GM10847 (cell line): ENCODE results near the gene DYSF.

Experiments used
- POLR2A ChIP-seq: IDR thresholded peaks from 2 replicates; pipeline ENCODE4 v1.6.1; 2011; ENCODE audit not compliant: insufficient read length; ENCODE audit errors: extremely low read depth

The DYSF gene

DNA sequence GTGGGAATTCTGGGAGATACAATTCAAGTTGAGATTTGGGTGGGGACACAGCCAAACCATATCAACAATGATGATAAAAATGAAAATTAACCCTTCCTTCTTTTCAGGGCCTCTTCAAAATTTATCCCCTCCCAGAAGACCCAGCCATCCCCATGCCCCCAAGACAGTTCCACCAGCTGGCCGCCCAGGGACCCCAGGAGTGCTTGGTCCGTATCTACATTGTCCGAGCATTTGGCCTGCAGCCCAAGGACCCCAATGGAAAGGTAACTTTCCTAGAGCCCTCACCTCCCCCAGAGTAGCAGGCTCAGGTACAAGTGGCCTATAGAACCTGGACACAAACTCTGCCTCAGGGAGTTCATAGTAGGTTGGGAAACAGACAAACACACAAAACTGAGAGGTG lies 205.4 kb downstream of the DYSF start:
- no peak for TF ChIP-seq POLR2A

DNA sequence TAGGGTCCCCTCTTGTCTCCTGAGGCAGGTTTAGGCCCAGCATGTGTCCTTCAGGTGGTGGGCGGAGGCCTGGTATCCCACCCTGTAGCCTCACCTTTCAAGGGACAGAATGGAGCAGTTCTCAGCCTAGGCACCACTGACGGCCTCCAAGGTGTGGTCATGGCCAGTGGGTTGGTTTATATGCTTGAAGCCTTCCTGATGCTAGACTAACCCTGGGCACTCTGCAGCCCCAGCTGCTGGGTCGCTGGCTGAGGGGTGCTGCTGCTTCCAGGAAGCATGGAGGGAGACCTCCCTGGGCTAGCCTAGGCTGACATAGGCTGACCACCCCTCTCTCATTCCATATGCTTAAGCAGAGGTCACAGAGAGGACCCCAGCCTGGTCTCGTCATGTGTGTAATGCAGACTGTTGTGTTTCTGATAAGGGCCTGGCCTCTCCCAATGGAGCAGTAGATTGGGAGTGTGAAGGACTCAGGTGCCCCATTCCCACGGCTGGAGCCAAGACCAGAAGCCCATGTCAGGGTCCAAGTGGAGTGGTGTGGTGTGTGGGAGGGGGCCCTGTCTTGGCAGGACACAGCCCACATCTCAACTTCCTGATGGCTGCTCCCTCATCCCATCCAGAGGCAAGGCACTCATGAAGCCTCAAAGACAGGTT lies 206.6 kb downstream of the DYSF start:
- no peak for TF ChIP-seq POLR2A

GRCh38 chr2:71661782-71662181 lies 208.4 kb downstream of the DYSF start:
- TF ChIP-seq POLR2A: no peak

DNA sequence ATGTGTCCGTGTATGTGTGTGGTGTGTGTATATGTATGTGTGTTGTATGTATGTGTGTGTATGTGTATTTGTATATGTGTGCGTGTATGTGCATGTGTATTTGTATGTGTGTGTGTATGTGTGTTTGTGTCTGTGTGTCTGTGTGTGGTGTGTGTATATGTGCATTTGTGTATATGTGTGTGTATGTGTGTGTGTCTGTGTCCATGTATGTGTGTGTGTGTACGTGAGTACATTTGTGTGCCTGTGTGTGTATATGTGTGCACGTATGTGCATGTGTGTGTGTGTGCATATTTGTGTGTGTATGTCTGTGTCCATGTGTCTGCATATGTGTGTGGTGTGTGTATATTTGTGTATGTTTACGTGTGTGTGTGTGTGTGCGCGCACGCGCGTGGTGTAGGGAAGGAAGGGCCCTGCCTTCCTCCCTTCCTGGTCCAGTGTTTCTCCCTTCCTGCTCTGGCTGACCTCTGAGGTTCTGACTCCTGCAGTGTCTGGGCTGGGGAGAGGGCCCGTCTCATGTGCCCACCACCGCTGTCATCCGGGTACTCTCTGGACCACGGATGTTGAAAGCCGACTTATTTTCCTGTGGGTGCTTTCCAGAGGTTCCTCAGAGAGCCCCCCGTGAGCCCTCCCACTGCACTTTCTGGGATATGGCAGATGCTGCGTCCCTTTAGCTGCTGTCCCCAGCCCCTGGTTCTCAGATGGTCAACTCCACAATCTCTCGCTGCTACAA lies 209.5 kb downstream of the DYSF start:
- no peak for TF ChIP-seq POLR2A

- TF ChIP-seq POLR2A: no peak
Observed at GRCh38 chr2:71664161-71664560, 210.8 kb downstream of the DYSF start.

DNA sequence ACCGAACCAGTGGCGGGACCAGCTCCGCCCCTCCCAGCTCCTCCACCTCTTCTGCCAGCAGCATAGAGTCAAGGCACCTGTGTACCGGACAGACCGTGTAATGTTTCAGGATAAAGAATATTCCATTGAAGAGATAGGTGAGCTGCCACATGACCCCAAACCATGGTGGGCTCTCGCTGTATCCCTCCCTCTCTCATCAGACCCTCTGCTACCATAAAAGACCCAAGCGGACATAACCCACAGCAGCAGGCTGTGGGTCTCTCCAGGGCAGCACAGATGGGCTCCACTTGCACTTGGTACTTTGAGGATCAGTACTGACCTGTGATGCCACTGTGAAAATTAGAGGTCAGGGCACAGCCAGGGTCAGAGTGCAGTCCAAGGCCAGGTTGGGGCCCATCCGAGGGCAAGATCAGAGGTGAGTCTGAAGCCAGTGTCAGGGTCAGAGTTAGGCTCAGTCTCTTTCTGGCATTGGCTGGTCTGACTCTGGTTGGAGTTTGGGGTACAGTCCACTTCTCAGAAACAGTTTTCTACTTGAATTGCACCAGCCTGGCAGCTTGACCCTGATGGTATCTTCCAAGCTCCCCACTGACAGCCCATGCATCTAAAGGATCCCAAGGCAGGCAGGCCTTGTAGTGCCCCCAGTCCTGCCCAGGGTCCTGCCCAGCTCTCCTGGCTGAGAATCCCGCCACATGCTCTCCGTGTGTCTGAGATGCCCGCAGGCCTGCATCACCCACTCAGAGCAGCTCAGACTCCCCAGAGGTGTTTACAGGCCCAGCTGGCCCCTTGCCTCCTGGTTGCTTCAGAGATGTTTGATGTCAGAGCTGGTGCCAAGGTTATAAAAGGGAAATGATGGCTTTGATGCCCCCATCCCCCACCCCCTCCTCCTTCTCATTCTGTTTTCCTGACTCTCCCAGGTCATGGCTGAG lies 212.1 kb downstream of the DYSF start:
- no peak for TF ChIP-seq POLR2A

DNA sequence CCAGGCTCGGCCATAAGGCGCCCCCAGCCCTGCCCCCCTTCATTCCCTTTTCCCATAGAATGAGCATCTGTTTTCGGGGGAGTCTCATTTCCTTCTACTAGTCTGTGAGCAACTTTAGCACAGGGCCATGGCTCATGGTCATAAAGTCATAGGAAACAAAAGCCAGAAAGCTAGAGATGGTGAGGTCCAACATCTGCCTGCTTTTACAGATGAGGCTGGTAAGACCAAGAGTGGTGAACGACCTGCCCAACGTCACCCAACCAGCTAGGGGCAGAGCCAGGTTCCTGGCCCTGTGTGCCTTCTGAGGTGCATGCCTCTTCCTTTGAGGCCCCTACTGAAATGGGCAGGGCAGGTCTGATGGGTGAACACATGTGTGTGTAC lies 212.7 kb downstream of the DYSF start:
- TF ChIP-seq POLR2A: no peak

DNA sequence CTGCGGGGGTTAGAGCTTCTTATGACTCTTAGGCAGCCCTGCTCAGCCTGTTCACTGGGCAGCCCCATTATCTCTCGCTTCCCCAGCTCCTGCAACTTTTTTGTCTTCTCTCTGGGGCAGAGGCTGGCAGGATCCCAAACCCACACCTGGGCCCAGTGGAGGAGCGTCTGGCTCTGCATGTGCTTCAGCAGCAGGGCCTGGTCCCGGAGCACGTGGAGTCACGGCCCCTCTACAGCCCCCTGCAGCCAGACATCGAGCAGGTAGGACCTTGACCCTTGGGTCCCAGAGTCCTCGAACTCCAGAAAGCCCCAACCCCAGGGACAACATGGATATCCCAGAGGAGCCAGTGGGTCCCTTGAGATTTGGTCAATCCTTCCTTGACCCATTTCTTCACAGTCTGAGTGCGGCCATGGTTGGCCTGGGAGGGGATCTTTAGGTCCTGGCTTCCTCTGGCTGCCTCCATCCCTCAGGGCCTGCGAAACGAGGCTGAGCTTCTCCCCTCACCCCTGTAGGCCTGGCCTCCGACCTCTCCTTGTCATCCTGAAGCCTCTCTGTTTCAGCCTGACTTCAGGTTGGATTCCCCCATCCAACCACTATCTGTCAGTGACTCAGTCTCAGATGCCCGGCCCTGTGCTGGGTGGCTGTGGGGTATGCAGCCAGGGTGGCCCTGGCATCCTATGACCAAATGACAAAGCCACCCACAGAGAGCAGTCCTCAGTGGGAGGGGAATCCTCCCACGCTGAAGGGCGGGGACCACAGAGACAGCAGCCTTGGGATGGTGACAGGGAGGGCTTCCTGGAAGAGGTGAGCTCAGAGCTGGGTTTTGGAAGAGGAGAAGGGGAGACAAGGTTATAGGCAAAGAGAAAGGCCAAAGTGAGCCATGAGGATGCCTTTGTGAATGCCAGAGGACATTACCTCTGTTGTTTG lies 214.2 kb downstream of the DYSF start:
- no peak for TF ChIP-seq POLR2A

DNA sequence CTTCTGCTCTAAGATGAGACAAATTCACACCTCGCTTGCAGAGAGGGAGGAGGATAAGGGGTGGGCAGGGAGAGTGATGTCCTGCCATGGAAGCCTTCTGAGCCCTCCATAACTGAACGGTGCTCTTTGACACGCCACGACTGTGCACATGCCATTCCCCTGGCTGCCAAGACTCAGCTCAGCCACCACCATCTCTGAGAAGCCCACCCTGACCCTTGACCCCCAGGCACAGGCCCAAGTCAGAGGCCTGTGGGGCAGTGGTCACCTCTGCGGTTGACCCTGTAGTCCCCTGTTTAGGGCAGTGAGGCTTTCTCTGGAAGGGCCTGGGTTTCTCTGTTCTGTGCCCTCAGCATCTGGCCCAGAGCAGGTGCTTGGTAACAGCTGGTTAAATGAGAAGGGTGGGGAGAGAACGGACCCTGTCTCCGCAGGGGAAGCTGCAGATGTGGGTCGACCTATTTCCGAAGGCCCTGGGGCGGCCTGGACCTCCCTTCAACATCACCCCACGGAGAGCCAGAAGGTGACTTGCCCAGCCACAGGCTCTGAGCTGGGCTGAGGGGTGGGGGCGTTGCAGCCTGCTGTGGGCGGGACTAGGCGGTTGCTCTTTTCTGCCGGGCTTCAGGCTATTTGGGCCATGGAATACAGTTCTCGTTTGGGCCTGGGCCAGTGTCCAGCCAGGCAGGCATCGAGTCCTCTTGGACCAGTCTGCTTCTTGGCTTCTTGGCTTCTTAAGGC lies 215.1 kb downstream of the DYSF start:
- TF ChIP-seq POLR2A: no peak

GRCh38 chr2:71669058-71669456 lies 215.7 kb downstream of the DYSF start:
- TF ChIP-seq POLR2A: no peak

GRCh38 chr2:71669628-71670429 lies 216.5 kb downstream of the DYSF start:
- no peak for TF ChIP-seq POLR2A

DNA sequence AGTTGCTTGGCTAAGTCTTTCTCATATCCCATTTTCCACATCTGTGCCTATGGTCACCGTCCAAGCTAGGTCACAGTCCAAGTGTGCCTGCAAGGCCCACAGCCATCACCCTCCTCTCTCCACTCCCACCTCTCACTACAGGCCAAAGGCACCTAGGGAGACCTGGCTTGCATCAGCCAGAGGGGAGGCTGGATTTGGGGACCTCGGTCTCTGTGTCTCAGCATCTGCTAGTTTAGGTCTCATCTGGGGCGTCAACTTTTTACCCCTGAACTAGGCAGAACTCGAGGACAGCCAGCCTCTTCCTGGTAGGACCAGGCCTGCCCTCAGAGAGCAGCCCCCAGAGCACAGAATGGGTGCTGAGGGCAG lies 217.1 kb downstream of the DYSF start:
- TF ChIP-seq POLR2A: no peak

DNA sequence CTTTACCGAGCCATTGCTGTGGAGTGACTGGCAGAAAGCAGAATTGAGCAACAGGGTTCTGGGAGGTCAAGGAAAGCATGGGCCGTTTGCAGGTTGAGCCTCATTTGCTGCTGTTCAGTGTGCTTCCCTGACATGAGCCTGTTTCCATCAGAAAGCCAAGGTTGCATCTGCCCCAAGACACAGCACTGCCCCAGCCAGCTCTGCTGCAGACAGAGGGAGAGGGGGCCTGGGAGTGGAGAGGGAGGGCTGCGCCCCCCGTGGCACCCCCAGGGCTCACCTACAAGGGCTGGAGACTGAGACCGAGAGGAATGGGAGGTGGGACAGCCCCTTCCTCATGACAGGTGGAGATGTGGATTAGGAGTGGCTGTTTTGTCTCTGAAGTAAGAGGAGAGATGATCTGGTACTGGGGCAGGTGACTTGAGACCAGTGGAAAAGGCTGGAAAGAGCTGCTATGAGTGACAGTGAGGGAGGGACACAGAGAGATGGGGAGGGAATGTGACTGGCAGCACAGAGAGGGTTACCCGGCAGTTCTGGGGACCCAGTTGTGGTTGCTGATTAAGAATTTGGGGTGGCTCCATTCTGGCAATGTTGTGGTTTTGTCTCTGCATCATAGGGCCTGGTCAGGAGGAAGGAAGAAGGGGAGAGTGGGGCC lies 218.0 kb downstream of the DYSF start:
- no peak for TF ChIP-seq POLR2A
